CD4-positive, alpha-beta T cell (primary cell): ENCODE measurements around the gene IKBKE. TPM values are rescaled to one million over a fixed set of nuclear protein-coding genes. Genes with fewer than 3 reads are reported as not detected.
A peak's percentile ranks its signal among the peaks of the same experiment; 100 is the strongest.

Experiments used
- ATAC-seq: fragments of 200-7000 bp; cut with Tn5 transposase; one replicate; pipeline ENCODE4 v1.10.0; 2022; ENCODE audit warnings: mild to moderate bottlenecking; ENCODE audit not compliant: poor library complexity
- CTCF ChIA-PET: fragments of 350-600 bp; sonication (Branson Sonifier 250); formaldehyde crosslinking; loops from one replicate; lab custom pipeline; 2021; ENCODE audit warnings: antibody characterized with exemption, inconsistent platforms; lab: Charles Lee
- POLR2A ChIA-PET: fragments of 350-600 bp; sonication (Branson Sonifier 250); formaldehyde crosslinking; loops from one replicate; lab custom pipeline; 2021; ENCODE audit warnings: antibody characterized with exemption, inconsistent platforms; lab: Charles Lee
- DNase-seq, 14 experiments: peaks; one replicate each; pipeline ENCODE4 v3.0.0-alpha.2; 2013 to 2020; ENCODE audit warnings: mixed read lengths in 2 of 14
- H3K27ac ChIP-seq, 2 donors: one replicate each; pipeline versions ENCODE4 v1.5.1 to v1.7.0; 2013; ENCODE audit warnings: low read length in 2 of 2, low read depth in 1 of 2, mild to moderate bottlenecking in 1 of 2
- H3K27me3 ChIP-seq, 2 experiments: 1 replicate in 1 of 2; 2 replicates in 1 of 2; pipeline versions ENCODE4 v1.6.1 to v1.7.0; 2013; ENCODE audit warnings: low read length in 2 of 2, control low read depth in 1 of 2, mild to moderate bottlenecking in 1 of 2, moderate library complexity in 1 of 2; ENCODE audit not compliant: insufficient read depth in 2 of 2, control insufficient read depth in 1 of 2
- H3K36me3 ChIP-seq: one replicate; pipeline ENCODE4 v1.6.1; 2013; ENCODE audit warnings: low read length, control low read depth; ENCODE audit not compliant: insufficient read depth
- H3K4me1 ChIP-seq: one replicate; pipeline ENCODE4 v1.6.1; 2013; ENCODE audit warnings: low read length, control low read depth; ENCODE audit not compliant: insufficient read depth
- H3K4me3 ChIP-seq: one replicate; pipeline ENCODE4 v1.5.1; 2013; ENCODE audit warnings: mild to moderate bottlenecking, low read length, moderate library complexity
- H3K9me3 ChIP-seq, 2 experiments: 1 replicate in 1 of 2; 2 replicates in 1 of 2; pipeline versions ENCODE4 v1.6.1 to v1.7.0; 2013; ENCODE audit warnings: low read length in 2 of 2, mild to moderate bottlenecking in 2 of 2, control low read depth in 1 of 2, moderate library complexity in 1 of 2; ENCODE audit not compliant: control insufficient read depth in 1 of 2, insufficient read depth in 1 of 2
- H3K27ac Mint-ChIP-seq: one replicate; pipeline ENCODE4 v1.8.0; 2020; ENCODE audit warnings: mixed read lengths
- H3K27me3 Mint-ChIP-seq: one replicate; pipeline ENCODE4 v1.8.0; 2021; ENCODE audit warnings: mixed read lengths
- H3K36me3 Mint-ChIP-seq: one replicate; pipeline ENCODE4 v1.8.0; 2021; ENCODE audit warnings: low read depth, mixed read lengths
- H3K4me1 Mint-ChIP-seq: one replicate; pipeline ENCODE4 v1.8.0; 2021; ENCODE audit warnings: low read depth, mixed read lengths
- H3K4me3 Mint-ChIP-seq: one replicate; pipeline ENCODE4 v1.8.0; 2020; ENCODE audit warnings: mild to moderate bottlenecking, mixed read lengths
- H3K9me3 Mint-ChIP-seq: one replicate; pipeline ENCODE4 v1.8.0; 2020; ENCODE audit warnings: mixed read lengths
- intact Hi-C, 2 experiments: fragments of 100-400 bp; cut with DNase I in 1 of 2; cut with micrococcal nuclease in 1 of 2; formaldehyde crosslinking; loops; one replicate each; pipeline versions ENCODE4 v1.15.1 to v1.9.0; 2023 to 2025; cut with DNase I, micrococcal nuclease
- total RNA-seq, 174 experiments: library from RNA in 2 of 174; stranded (reverse) in 2 of 174; gene quantifications; one replicate each; pipeline ENCODE4 v1.2.3 and lab custom pipeline; 2021 to 2026
- TF ChIP-seq, protein P1 (sequence below): fragments of 200-600 bp; IDR thresholded peaks from one replicate; pipeline ENCODE4 v1.8.0; 2022; ENCODE audit warnings: antibody characterized with exemption, mild to moderate bottlenecking

The IKBKE gene
- total RNA-seq, 2 experiments from 2014 or later = 27.9 to 29.8 TPM

DNA sequence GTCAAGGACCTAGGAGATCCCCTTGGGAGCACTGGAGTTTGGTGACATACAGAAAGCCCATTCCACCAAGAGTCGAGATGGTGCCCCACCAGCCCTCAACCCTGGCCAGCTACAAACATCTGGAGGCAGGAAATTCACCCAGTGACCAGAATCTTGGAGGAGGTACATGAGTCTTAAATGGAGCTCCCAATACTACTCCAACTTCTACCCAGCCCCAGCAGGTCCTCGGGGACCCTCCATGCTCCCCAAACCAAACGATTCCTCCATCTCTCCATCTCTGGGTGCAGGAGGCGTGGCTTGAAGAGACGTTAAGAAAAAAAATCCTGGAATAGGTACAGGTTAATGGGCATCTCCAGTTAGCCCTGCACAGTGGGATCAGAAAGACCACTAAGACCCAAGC lies 31.6 kb downstream of the IKBKE start:
- no peak overlapping the region for H3K4me3 Mint-ChIP-seq
- DNase-seq (no peak), ATAC-seq (no peak)
- no peaks in the 10 kb centered on the region for H3K9me3 ChIP-seq
- TF ChIP-seq, protein P1, sequence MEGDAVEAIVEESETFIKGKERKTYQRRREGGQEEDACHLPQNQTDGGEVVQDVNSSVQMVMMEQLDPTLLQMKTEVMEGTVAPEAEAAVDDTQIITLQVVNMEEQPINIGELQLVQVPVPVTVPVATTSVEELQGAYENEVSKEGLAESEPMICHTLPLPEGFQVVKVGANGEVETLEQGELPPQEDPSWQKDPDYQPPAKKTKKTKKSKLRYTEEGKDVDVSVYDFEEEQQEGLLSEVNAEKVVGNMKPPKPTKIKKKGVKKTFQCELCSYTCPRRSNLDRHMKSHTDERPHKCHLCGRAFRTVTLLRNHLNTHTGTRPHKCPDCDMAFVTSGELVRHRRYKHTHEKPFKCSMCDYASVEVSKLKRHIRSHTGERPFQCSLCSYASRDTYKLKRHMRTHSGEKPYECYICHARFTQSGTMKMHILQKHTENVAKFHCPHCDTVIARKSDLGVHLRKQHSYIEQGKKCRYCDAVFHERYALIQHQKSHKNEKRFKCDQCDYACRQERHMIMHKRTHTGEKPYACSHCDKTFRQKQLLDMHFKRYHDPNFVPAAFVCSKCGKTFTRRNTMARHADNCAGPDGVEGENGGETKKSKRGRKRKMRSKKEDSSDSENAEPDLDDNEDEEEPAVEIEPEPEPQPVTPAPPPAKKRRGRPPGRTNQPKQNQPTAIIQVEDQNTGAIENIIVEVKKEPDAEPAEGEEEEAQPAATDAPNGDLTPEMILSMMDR = no peak
- no peak overlapping the region for H3K27ac Mint-ChIP-seq
- no peaks in the 10 kb centered on the region for H3K9me3 Mint-ChIP-seq
- intact Hi-C loops = no loop called here
- peaks cover 18% of the 10 kb centered on the region for H3K36me3 Mint-ChIP-seq
- no peaks in the 10 kb centered on the region for H3K27me3 Mint-ChIP-seq
- POLR2A ChIA-PET = no interaction called here
- CTCF ChIA-PET = no interaction called here
- H3K36me3 ChIP-seq = peaks cover 20% of the 10 kb centered on the region
- H3K27me3 ChIP-seq = no peaks in the 10 kb centered on the region
- peaks cover 19% of the 10 kb centered on the region for H3K4me1 ChIP-seq
- peaks cover 22% of the 10 kb centered on the region for H3K4me1 Mint-ChIP-seq
- no peak overlapping the region for H3K27ac ChIP-seq
- no peak overlapping the region for H3K4me3 ChIP-seq

DNA sequence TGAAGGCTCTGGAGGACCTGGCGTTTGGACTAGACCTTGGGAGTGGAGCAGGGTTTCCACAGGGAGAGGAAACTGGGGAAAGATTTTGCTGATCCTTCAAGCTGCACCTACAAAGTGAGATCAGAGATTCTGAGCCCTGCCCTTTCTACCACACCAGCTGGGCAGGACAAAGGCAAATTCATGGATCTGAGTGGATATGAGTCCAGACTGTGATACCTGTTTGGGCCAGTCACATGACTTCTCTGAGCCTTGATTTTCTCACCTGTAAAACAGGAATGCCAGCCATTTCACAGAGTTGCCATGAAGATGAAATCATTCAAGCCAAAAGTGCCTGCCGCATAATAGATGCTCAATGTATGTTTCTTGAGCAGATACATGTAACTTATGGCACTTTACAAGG lies 32.1 kb downstream of the IKBKE start:
- POLR2A ChIA-PET = no interaction called here
- H3K27ac Mint-ChIP-seq = no peak overlapping the region

DNA sequence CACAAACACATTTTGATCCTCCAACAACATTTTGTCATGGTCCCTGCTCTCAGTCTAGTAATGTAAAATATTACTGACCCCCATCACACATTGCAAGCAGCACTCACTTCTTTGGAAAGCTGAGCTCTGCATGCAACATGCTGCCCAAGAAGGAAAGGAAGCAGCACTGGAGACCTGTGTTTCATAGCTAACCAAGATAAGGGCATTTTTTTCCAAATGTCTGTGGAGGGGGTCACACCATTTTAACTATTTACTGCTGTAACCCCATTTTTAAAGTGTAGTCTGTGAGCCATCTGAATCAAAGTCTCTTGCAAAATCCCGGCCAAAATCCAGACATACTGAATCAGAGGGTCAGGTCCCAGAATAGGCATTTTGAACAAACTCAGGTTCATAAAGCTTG lies 32.5 kb downstream of the IKBKE start:
- Histone ChIP-seq H3K27ac (no peak overlapping the region), H3K27me3 (no peaks in the 10 kb centered on the region), H3K9me3 (no peaks in the 10 kb centered on the region), H3K36me3 (peaks cover 15% of the 10 kb centered on the region), H3K4me1 (peaks cover 24% of the 10 kb centered on the region), H3K4me3 (no peak overlapping the region)
- ATAC-seq (no peak), DNase-seq (no peak)
- Mint-ChIP-seq H3K4me3 (no peak overlapping the region), H3K36me3 (peaks cover 13% of the 10 kb centered on the region), H3K9me3 (no peaks in the 10 kb centered on the region), H3K27me3 (no peaks in the 10 kb centered on the region), H3K4me1 (peaks cover 22% of the 10 kb centered on the region), H3K27ac (peak overlapping the region; percentile 48)
- intact Hi-C loops = no loop called here
- POLR2A ChIA-PET = no interaction called here
- CTCF ChIA-PET = no interaction called here
- TF ChIP-seq, protein P1 = no peak

More for the DNA sequence above, 32.1 kb downstream of the IKBKE start:
- peaks cover 17% of the 10 kb centered on the region for H3K36me3 ChIP-seq
- DNase-seq (no peak), ATAC-seq (no peak)
- Mint-ChIP-seq H3K9me3 (no peaks in the 10 kb centered on the region), H3K4me1 (peaks cover 22% of the 10 kb centered on the region), H3K36me3 (peaks cover 14% of the 10 kb centered on the region), H3K27me3 (no peaks in the 10 kb centered on the region), H3K4me3 (no peak overlapping the region)
- intact Hi-C loops = no loop called here
- no peak overlapping the region for H3K27ac ChIP-seq
- no peaks in the 10 kb centered on the region for H3K9me3 ChIP-seq
- CTCF ChIA-PET = no interaction called here
- TF ChIP-seq, protein P1 = no peak
- H3K4me3 ChIP-seq = no peak overlapping the region
- H3K27me3 ChIP-seq = no peaks in the 10 kb centered on the region
- peaks cover 23% of the 10 kb centered on the region for H3K4me1 ChIP-seq
